CMK (cell line): ENCODE measurements around the gene DNAH12.
A peak's percentile ranks its signal among the peaks of the same experiment; 100 is the strongest.

Experiments used
- DNase-seq: peaks from one replicate; pipeline ENCODE4 v3.0.0-alpha.2; 2010; ENCODE audit warnings: low read depth

The DNAH12 gene

GRCh38 chr3:57544181-57545125 lies at the start of gene DNAH12:
TSS of gene DNAH12 (minus strand) at chr3:57544344. CDS start at chr3:57542870, 1,474 bp downstream.
- DNase-seq = no peak

- DNase-seq = no peak
Observed at GRCh38 chr3:57592306-57592705, 48.2 kb upstream of the DNAH12 start.

- no peak for DNase-seq
Observed at GRCh38 chr3:57587905-57588304, 43.8 kb upstream of the DNAH12 start.

- no peak for DNase-seq
Observed at GRCh38 chr3:57586778-57587177, 42.6 kb upstream of the DNAH12 start.

GRCh38 chr3:57583544-57583943 lies 39.4 kb upstream of the DNAH12 start:
- no peak for DNase-seq

GRCh38 chr3:57582474-57583168 lies 38.5 kb upstream of the DNAH12 start:
- DNase-seq = no peak

- DNase-seq = no peak
Observed at GRCh38 chr3:57577801-57578200, 33.7 kb upstream of the DNAH12 start.

- DNase-seq = no peak
Observed at GRCh38 chr3:57575966-57576626, 32.0 kb upstream of the DNAH12 start.

GRCh38 chr3:57572096-57572495 lies 28.0 kb upstream of the DNAH12 start:
- no peak for DNase-seq

GRCh38 chr3:57570878-57571277 lies 26.7 kb upstream of the DNAH12 start:
- DNase-seq = no peak

- DNase-seq = no peak
Observed at GRCh38 chr3:57569859-57570450, 25.8 kb upstream of the DNAH12 start.

GRCh38 chr3:57559526-57559925 lies 15.4 kb upstream of the DNAH12 start:
- DNase-seq = no peak

- DNase-seq = no peak
Observed at GRCh38 chr3:57557085-57557537, 13.0 kb upstream of the DNAH12 start.

GRCh38 chr3:57556459-57557084 lies 12.4 kb upstream of the DNAH12 start:
- DNase-seq = no peak

GRCh38 chr3:57555738-57556458 lies 11.8 kb upstream of the DNAH12 start, which contains the start of gene PDE12:
TSS of gene PDE12 (plus strand) at chr3:57556274. CDS start at chr3:57556380, 106 bp downstream.
- peak; percentile 57 for DNase-seq

GRCh38 chr3:57555306-57555705 lies 11.2 kb upstream of the DNAH12 start:
- no peak for DNase-seq

GRCh38 chr3:57546616-57547015 lies 2.5 kb upstream of the DNAH12 start:
- no peak for DNase-seq

GRCh38 chr3:57545636-57546268 lies 1.6 kb upstream of the DNAH12 start:
- no peak for DNase-seq

- no peak for DNase-seq
Observed at GRCh38 chr3:57538465-57538864, 5.7 kb downstream of the DNAH12 start.

- no peak for DNase-seq
Observed at GRCh38 chr3:57530071-57530608, 14.0 kb downstream of the DNAH12 start.
